T1000 (cell line): ENCODE results near the gene MEGF10.

Experiments used
- DNase-seq: peaks from one replicate; lab custom pipeline; 2025; ENCODE audit warnings: mixed read lengths; lab: John Stamatoyannopoulos, UW

Gene MEGF10

DNA sequence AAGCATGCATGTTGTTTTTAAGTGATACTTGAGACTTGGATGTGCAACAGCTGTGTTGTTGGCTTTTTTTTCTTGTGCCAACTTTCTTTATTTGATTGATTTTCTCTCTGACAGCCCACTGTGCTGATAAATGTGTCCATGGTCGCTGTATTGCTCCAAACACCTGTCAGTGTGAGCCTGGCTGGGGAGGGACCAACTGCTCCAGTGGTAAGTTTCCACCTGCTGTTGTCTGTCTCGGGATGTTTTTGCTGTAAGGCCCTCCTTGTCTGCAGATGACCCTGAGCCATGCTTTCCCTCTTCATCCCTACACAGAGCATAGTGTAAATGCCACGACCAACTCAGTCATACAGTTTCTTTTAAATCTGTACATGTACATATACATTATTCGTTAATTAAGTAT is 79.2 kb downstream of the MEGF10 start:
- DNase-seq, result no peak

GRCh38 chr5:127370631-127371030 is 80.0 kb downstream of the MEGF10 start:
- DNase-seq, result no peak

- DNase-seq, result no peak
Measured at GRCh38 chr5:127373858-127374491, 83.4 kb downstream of the MEGF10 start.

DNA sequence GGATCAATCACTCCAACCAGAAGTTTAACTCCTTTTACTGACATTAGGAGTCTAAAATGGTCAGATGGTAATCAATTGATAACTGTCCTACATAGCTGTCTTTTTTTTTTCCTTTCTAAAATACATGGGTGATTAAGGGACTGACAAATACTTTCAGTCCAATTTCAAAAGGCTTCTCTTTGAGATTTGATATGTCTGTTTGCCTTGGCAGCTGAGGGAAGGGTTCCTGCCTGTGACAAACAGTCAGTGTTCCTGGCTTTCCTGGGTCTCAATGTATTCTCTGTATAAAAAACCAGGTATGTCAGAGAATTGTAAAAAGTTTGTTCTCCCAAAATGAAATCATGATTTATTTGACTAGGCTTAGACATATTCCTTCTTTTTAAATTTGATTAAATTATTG is 84.5 kb downstream of the MEGF10 start:
- no peak for DNase-seq

- DNase-seq, result no peak
Measured at GRCh38 chr5:127375544-127376091, 85.0 kb downstream of the MEGF10 start.

DNA sequence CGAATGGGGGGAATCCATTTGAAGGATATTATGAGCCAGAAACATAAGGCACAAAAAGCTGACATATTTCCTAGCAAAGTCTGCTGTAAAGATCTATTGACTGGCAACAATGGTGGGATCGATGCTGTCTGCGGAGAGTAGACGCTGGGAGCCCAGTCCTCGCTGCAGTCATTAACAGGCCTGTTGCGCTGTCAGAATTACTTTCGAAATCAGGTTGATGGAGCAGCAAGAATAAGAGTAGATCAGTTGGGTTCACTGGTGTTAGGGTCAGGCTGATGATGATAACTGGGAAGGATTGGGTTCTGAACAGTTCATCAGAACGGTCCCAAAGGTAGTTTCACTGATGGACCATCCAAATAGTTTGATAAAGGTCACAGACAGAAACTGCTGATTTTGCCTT is 87.1 kb downstream of the MEGF10 start:
- no peak for DNase-seq

GRCh38 chr5:127385936-127386335 is 95.3 kb downstream of the MEGF10 start:
- DNase-seq, result no peak

GRCh38 chr5:127386557-127386956 is 96.0 kb downstream of the MEGF10 start:
- DNase-seq, result no peak

GRCh38 chr5:127389601-127390000 is 99.0 kb downstream of the MEGF10 start:
- no peak for DNase-seq

GRCh38 chr5:127392762-127393161 is 102.2 kb downstream of the MEGF10 start:
- DNase-seq, result no peak

DNA sequence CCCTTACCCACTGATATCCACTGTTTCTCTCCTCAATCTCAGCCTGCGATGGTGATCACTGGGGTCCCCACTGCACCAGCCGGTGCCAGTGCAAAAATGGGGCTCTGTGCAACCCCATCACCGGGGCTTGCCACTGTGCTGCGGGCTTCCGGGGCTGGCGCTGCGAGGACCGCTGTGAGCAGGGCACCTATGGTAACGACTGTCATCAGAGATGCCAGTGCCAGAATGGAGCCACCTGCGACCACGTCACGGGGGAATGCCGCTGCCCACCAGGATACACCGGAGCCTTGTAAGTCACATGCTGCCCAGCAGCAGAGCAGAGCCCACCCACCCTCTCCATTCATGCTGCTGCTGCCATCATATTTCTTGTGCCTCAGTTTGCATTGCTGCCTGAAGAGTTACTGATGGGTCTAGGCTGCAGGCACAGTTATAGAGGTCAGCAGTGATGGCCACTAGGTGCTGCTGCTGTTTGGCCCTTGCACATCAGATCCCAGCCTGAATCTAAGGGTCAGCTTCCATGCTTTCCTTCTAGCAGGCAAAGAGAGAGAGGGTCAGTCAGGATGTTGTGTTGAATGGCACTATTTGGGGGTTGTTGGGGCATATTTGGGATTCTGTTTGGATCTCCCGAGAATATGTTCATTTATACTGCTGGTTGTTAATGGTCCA is 106.0 kb downstream of the MEGF10 start:
- DNase-seq, result no peak

GRCh38 chr5:127398508-127398907 is 107.9 kb downstream of the MEGF10 start:
- no peak for DNase-seq

DNA sequence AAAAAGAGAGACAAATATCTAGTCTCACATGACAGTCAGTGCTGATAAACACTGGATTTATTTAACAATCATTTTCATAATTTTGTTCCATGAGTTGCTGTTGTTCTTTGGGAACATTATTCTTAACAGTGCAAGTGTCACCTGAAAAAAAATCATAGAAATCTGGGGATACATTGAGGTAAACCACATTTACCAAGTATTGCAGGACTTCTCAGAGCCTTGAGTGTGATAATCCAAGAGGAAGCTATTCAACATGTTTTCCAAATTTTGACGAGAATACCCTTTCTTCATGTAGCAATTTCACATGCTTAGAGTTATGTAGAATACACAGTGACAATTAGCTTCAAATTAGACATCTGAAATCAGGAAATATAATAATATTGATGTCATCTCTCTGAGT is 108.5 kb downstream of the MEGF10 start:
- no peak for DNase-seq

DNA sequence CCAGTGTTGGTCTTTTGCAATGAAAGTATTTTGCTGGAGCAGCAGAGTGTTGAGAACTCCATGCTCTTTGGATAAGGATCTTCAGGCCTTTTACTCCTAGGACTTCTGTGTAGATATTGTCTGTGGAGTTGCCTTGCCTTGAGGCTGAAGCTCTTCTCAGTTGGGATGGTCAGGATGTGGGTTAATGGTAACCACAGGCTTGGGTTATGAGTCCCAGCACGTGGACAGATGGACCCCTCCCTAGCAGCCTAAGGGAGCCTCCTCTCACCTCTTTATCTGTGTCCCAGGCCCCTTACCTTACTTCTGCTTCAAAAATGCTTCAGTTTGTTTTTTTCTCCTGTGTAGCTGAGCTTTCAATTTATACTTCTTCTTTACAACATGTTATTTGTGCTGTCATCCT is 109.9 kb downstream of the MEGF10 start:
- DNase-seq, result no peak

GRCh38 chr5:127400946-127401670 is 110.5 kb downstream of the MEGF10 start:
- DNase-seq, result no peak

GRCh38 chr5:127402361-127402760 is 111.8 kb downstream of the MEGF10 start:
- no peak for DNase-seq

- DNase-seq, result no peak
Measured at GRCh38 chr5:127404190-127404589, 113.6 kb downstream of the MEGF10 start.

DNA sequence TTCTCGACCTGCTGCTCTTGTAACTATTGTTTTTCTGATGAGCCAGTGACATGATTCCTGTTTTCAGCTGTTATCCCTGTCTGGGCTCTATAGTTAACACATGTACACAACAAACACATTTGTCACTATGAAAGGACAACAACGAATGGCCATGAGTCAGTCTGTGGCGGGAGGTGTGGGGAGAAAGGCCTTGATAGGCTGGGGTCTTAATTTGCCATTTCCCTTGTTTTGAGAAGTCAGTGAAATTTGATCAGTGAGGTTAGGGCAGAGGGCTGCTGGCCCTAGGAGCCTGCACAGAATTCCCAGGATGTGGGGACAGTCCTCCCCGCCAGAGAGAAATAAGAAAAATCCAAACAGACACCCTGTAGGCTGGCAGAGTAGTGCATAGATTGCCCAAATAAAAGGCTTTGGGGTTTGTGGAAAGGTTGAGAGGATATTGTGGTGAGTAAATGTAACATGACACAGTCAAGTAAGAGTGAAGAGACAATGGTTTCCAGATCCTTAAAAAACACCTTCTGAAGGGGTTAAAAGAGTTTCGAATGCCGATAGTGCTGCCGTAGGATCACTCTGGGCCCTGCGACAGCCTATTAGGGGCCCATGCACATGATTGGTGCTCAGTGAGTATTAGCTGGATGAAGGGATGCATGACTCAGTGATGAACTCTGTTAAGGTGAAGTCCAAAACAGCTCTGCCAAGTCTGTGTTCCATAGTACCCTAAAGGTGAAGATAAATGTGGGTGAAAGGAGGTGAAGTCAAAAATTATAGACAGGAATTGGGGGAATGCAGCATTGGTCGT is 115.9 kb downstream of the MEGF10 start:
- no peak for DNase-seq

GRCh38 chr5:127409246-127409917 is 118.8 kb downstream of the MEGF10 start:
- no peak for DNase-seq

GRCh38 chr5:127409921-127410675 is 119.5 kb downstream of the MEGF10 start:
- DNase-seq, result no peak

- DNase-seq, result no peak
Measured at GRCh38 chr5:127410959-127411358, 120.4 kb downstream of the MEGF10 start.
